K562 (cell line): ENCODE data around the gene NRG2. TPM values are rescaled to one million over a fixed set of nuclear protein-coding genes. Genes with fewer than 3 reads are reported as not detected.

Experiments used
- HDAC8 ChIP-seq: fragments of 450-650 bp; IDR thresholded peaks from 2 replicates; pipeline ENCODE4 v1.6.1; 2016; ENCODE audit warnings: mild to moderate bottlenecking, missing genetic modification characterization, moderate library complexity, missing compliant biosample characterization
- ILK ChIP-seq: fragments of 450-650 bp; IDR thresholded peaks from 2 replicates; pipeline ENCODE4 v1.6.1; 2016; ENCODE audit warnings: missing genetic modification characterization, low read depth, mild to moderate bottlenecking, missing compliant biosample characterization, moderate library complexity, borderline replicate concordance
- NCOA6 ChIP-seq: fragments of 450-650 bp; IDR thresholded peaks from 2 replicates; pipeline ENCODE4 v1.6.1; 2017; ENCODE audit warnings: mild to moderate bottlenecking
- POLR2G ChIP-seq: fragments of 200-400 bp; formaldehyde crosslinking; IDR thresholded peaks from 2 replicates; pipeline ENCODE4 v1.6.1; 2017; ENCODE audit warnings: low read depth, mild to moderate bottlenecking, antibody characterized with exemption, low read length, moderate library complexity
- RB1 ChIP-seq: fragments of 450-650 bp; IDR thresholded peaks from 2 replicates; pipeline ENCODE4 v1.6.1; 2017; ENCODE audit warnings: low read depth, mild to moderate bottlenecking
- polyA plus RNA-seq, 8 experiments: library from polyadenylated mRNA; depleted of rRNA in 4 of 8; stranded (reverse) in 5 of 8; unstranded in 3 of 8; fragments of >200 nt; fragmentation: Nextera tagmentation in 2 of 8; fragmentation: Illumina TruSeq in 1 of 8; extraction: Ambion mirVana in 2 of 8; extraction: Trizol in 1 of 8; gene quantifications; 2 replicates each; pipeline versions ENCODE4 v1.2.1 to v1.2.3, GENCODE V29; 2011 to 2014; ENCODE audit warnings: inconsistent platforms in 1 of 8, missing spikeins in 1 of 8
- total RNA-seq, 7 experiments: library from RNA; depleted of rRNA in 6 of 7; stranded (reverse); fragments of >200 nt in 6 of 7; fragmentation: Illumina TruSeq in 2 of 7; extraction: Trizol in 2 of 7; gene quantifications; 2 replicates each; pipeline versions ENCODE4 v1.2.1 to v1.2.3, GENCODE V29; 2011 to 2021; ENCODE audit warnings: low replicate concordance in 1 of 7
- TF ChIP-seq, protein P1 (sequence below), 2 experiments: IDR thresholded peaks; 2 replicates each; pipeline ENCODE4 v1.6.1; 2011; ENCODE audit warnings: borderline replicate concordance in 1 of 2, control low read depth in 1 of 2, low read depth in 1 of 2, low read length in 1 of 2, mild to moderate bottlenecking in 1 of 2, mixed read lengths in 1 of 2, moderate library complexity in 1 of 2; ENCODE audit not compliant: insufficient read depth in 1 of 2, insufficient read length in 1 of 2, poor library complexity in 1 of 2, severe bottlenecking in 1 of 2; ENCODE audit errors: extremely low read depth in 1 of 2
- TF ChIP-seq, protein P2 (sequence below), 2 experiments: IDR thresholded peaks; 2 replicates each; pipeline ENCODE4 v1.6.1; 2012; ENCODE audit warnings: improper control_type of control experiment in 2 of 2, low read depth in 2 of 2, low read length in 2 of 2, borderline replicate concordance in 1 of 2

Gene NRG2
- total and polyA plus RNA-seq, 9 of the 15 experiments (the other 6 are each of a cell fraction or from before 2014, with no cell fraction given) = not detected

DNA sequence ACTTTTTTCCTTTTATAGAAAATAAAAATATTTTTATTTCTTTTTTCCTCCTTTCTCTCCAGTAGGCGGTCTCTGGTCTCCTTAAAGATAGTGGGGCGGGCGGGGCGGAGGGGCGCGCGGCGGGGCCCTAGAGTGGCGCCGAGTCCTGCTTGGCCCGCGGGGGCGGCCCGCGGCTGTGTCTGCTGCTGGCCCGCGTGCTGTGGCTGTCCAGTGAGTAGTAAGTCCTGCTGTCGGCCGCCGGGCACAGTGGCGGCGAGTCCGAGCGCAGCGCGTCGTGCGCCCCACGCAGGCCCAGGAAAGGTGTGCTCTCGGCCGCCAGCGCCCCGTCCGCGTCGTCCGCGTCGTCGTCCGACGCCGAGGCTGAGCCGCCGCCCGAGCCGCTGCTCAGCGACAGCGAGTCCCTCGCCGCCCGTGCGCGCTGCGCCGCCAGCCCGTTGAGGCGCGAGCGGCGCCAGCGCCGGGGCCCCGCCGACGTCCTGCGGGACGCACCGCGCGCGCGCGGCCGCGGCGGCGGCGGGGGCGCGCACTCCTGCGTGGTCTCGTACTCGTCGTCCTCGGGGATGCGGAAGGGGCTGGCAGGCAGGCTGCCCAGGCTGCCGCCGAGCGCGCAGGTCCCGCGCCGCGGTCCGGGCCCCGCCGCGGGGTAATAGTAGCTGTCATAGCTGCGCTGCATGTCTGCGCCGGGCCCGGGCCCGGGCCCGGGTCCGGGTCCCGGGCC lies 195.2 kb downstream of the NRG2 start (continued):
- TF ChIP-seq, protein P1, sequence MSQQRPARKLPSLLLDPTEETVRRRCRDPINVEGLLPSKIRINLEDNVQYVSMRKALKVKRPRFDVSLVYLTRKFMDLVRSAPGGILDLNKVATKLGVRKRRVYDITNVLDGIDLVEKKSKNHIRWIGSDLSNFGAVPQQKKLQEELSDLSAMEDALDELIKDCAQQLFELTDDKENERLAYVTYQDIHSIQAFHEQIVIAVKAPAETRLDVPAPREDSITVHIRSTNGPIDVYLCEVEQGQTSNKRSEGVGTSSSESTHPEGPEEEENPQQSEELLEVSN (IDR thresholded peaks at IDR 0.05; ENCODE audit: borderline replicate concordance in 1 of 2, extremely low read depth in 1 of 2, insufficient read depth in 1 of 2, insufficient read length in 1 of 2, low read depth in 1 of 2, low read length in 1 of 2, poor library complexity in 1 of 2, severe bottlenecking in 1 of 2) = peak in 1 of 2 experiments; percentile 39
- TF ChIP-seq ILK = no peak
- 0 out of 2 replicates have a peak, but pooled peaks have one; percentile 11 for TF ChIP-seq RB1
- no peak for TF ChIP-seq HDAC8 (tag)
- TF ChIP-seq, protein P2, sequence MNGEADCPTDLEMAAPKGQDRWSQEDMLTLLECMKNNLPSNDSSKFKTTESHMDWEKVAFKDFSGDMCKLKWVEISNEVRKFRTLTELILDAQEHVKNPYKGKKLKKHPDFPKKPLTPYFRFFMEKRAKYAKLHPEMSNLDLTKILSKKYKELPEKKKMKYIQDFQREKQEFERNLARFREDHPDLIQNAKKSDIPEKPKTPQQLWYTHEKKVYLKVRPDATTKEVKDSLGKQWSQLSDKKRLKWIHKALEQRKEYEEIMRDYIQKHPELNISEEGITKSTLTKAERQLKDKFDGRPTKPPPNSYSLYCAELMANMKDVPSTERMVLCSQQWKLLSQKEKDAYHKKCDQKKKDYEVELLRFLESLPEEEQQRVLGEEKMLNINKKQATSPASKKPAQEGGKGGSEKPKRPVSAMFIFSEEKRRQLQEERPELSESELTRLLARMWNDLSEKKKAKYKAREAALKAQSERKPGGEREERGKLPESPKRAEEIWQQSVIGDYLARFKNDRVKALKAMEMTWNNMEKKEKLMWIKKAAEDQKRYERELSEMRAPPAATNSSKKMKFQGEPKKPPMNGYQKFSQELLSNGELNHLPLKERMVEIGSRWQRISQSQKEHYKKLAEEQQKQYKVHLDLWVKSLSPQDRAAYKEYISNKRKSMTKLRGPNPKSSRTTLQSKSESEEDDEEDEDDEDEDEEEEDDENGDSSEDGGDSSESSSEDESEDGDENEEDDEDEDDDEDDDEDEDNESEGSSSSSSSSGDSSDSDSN (IDR thresholded peaks at IDR 0.05; ENCODE audit: borderline replicate concordance in 1 of 2, low read depth in 2 of 2, low read length in 2 of 2) = 0 out of 4 replicates have a peak, but pooled peaks of 1 of the 2 experiments have one; percentile 45
- 0 out of 2 replicates have a peak, but pooled peaks have one; percentile 40 for TF ChIP-seq NCOA6
- no peak for TF ChIP-seq POLR2G
